C1 segment of cervical spinal cord (tissue), 14 donors: ENCODE data around the gene PLCG1.
A peak's percentile ranks its signal among the peaks of the same experiment; 100 is the strongest.
"Not testable (repeated sequence)": the region's sequence is repeated elsewhere in the genome, so short reads cannot be mapped to it uniquely, and the experiment has no call there.

ENCODE experiments used
- DNase-seq, 14 donors: peaks; one replicate each; lab custom pipeline; 2025; lab: John Stamatoyannopoulos, UW

The PLCG1 gene

GRCh38 chr20:41124451-41125094 lies 12.8 kb upstream of the PLCG1 start:
- no peak for DNase-seq

DNA sequence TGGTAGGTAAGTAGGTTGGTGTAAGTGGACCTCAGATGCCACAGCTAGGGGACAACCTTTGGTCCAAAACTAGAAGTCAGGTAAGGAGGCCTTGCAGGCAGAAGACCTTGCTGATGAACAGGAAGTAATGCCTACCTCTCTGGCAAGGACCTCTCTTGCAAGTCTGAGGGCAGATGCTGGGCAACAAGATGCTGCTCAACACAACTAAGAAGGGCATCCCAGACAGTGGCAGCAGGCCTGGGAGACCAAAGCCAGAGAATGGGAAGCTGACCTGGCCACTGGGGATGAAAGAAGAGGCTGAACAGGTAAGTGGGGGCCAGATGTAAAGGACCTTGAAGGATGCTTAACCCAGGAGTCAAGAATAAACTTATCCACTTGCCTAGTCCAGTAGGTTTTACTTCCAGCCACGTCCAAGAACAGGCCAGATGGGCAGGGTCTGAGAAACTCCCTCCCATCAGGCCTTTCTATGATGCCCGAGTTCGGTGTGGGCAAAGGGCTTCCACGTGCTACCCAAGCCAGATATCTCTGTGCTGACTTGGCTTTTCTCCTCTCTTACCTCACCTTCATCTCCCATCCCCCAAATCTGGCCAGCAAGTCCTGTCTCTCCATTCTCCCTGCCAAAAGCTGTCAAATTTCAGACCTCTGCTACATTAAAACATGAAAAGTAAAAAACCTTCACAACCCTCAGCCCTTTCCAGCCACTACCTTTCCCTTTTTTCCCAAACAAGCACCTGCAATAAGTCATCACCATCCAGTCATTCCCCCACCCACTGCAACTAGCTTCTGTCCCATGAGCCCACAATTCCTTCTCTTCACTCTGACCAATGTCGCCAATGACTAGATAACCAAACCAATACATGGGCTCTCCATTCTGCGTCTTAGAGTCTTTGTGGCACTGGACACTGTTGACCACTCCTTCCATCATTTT lies 11.5 kb upstream of the PLCG1 start:
- DNase-seq: no peak

- DNase-seq: no peak
Measured at GRCh38 chr20:41126719-41127118, 10.6 kb upstream of the PLCG1 start.

DNA sequence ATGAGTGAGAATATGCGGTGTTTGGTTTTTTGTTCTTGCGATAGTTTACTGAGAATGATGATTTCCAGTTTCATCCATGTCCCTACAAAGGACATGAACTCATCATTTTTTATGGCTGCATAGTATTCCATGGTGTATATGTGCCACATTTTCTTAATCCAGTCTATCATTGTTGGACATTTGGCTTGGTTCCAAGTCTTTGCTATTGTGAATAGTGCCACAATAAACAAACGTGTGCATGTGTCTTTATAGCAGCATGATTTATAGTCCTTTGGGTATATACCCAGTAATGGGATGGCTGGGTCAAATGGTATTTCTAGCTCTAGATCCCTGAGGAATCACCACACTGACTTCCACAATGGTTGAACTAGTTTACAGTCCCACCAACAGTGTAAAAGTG lies 9.0 kb upstream of the PLCG1 start:
- not testable (repeated sequence) for DNase-seq

GRCh38 chr20:41131594-41132387 lies 5.6 kb upstream of the PLCG1 start:
- DNase-seq: no peak

GRCh38 chr20:41132388-41132775 lies 5.0 kb upstream of the PLCG1 start:
- not testable (repeated sequence) for DNase-seq

DNA sequence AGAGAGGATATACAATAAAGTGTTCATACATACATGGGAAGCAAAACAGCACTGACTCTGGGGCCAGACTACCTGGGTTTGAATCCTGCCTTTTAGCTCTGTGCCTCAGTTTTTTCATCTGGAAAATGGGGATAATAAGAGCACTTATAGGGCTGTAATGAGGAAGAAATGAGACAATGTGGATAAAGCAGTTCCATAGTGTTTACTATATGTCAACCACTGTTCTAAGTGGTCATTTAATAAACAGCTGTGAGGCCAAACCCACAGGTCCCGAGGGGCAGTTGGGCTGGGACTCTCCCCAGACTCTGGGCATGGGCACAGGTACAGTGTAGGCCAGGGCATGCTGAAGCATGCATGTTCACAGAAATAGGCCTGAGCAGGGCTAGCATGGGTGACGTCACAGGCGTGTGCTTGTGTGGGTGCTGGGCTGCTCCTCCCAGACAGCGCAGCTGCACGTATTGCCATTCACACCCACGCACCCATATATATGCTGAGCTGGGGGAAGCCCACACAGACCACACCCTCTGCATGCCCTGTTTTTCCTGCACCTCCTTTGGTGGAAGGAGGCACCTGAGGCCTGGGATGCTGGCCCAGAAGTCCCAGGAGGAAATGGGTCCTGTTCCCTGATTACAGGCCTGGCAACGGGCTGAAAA lies 3.5 kb upstream of the PLCG1 start:
- no peak for DNase-seq

GRCh38 chr20:41134362-41135186 lies 2.8 kb upstream of the PLCG1 start:
- no peak for DNase-seq

- peak in 2 of 14 donors; percentile 15 to 23 for DNase-seq
Measured at GRCh38 chr20:41135187-41135887, 2.0 kb upstream of the PLCG1 start.

GRCh38 chr20:41135888-41136679 lies 1.3 kb upstream of the PLCG1 start:
- DNase-seq: no peak

GRCh38 chr20:41137614-41138474 lies 501 bp downstream of the PLCG1 start:
- DNase-seq: peak in 10 of 14 donors; percentile 45 to 83 (median 70)

- DNase-seq: peak in 4 of 14 donors; percentile 27 to 60 (median 40)
Measured at GRCh38 chr20:41138475-41139226, 1.3 kb downstream of the PLCG1 start.

- DNase-seq: no peak
Measured at GRCh38 chr20:41139227-41140093, 2.1 kb downstream of the PLCG1 start.

- DNase-seq: no peak
Measured at GRCh38 chr20:41140226-41141133, 3.1 kb downstream of the PLCG1 start.

GRCh38 chr20:41141153-41141815 lies 3.9 kb downstream of the PLCG1 start:
- peak in 2 of 14 donors; percentile 16 to 20 for DNase-seq
